Kidney (tissue), 14 donors: ENCODE data around the gene PARP8. TPM values are rescaled to one million over a fixed set of nuclear protein-coding genes. Genes with fewer than 3 reads are reported as not detected.

Experiments
- DNase-seq, 5 donors: peaks; one replicate each; pipeline ENCODE4 v3.0.0-alpha.2; 2013 to 2020
- FAIRE-seq: peaks from 2 replicates; lab custom pipeline; 2012; peaks lifted over from hg19 to GRCh38; lab: Jason Lieb, UNC
- H3K27ac ChIP-seq, 2 donors: one replicate each; pipeline ENCODE4 v1.7.0; 2013; ENCODE audit warnings: low read depth in 2 of 2, low read length in 2 of 2, inconsistent platforms in 1 of 2
- H3K27me3 ChIP-seq: one replicate; pipeline ENCODE4 v1.7.1; 2013; ENCODE audit warnings: low read length, inconsistent platforms; ENCODE audit not compliant: control insufficient read depth, insufficient read depth
- H3K36me3 ChIP-seq, 3 donors: one replicate each; pipeline versions ENCODE4 v1.7.0 to v1.7.1; 2013; ENCODE audit warnings: low read length in 3 of 3, control low read depth in 1 of 3, inconsistent platforms in 1 of 3; ENCODE audit not compliant: insufficient read depth in 3 of 3, control insufficient read depth in 2 of 3
- H3K4me1 ChIP-seq, 3 donors: one replicate each; pipeline versions ENCODE4 v1.7.0 to v1.7.1; 2013; ENCODE audit warnings: low read length in 3 of 3, inconsistent platforms in 1 of 3, low read depth in 1 of 3; ENCODE audit not compliant: control insufficient read depth in 2 of 3, insufficient read depth in 2 of 3
- H3K4me3 ChIP-seq, 3 donors: one replicate each; pipeline versions ENCODE4 v1.7.0 to v1.8.1; 2013; ENCODE audit warnings: low read length in 3 of 3, control low read depth in 1 of 3, inconsistent platforms in 1 of 3
- H3K9ac ChIP-seq, 3 donors: one replicate each; pipeline versions ENCODE4 v1.7.0 to v1.7.1; 2013; ENCODE audit warnings: low read length in 3 of 3, control low read depth in 1 of 3, inconsistent platforms in 1 of 3
- H3K9me3 ChIP-seq, 3 donors: one replicate each; pipeline versions ENCODE4 v1.7.0 to v1.7.1; 2013; ENCODE audit warnings: low read length in 3 of 3, control low read depth in 1 of 3, inconsistent platforms in 1 of 3; ENCODE audit not compliant: control insufficient read depth in 2 of 3, insufficient read depth in 1 of 3
- CTCF ChIP-seq: IDR thresholded peaks from 3 replicates; pipeline ENCODE4 v1.5.1; 2012; ENCODE audit warnings: mild to moderate bottlenecking, moderate library complexity, borderline replicate concordance; ENCODE audit not compliant: insufficient read depth; ENCODE audit errors: extremely low read depth
- intact Hi-C: fragments of 100-400 bp; cut with DNase I; formaldehyde crosslinking; loops from one replicate; pipeline ENCODE4 v1.11.1; 2022
- polyA plus RNA-seq: library from polyadenylated mRNA; stranded (reverse); fragments of 350-450 nt; fragmentation: Illumina TruSeq; extraction: RNeasy Lipid Tissue Mini Kit (QIAGEN cat#74804); gene quantifications from one replicate; pipeline ENCODE4 v1.2.3, GENCODE V29; 2014; ENCODE audit warnings: low read depth, low replicate concordance; ENCODE audit not compliant: insufficient read depth
- total RNA-seq: library from RNA; stranded (reverse); fragmentation: NEBNext Ultra II Directional; extraction: Animal tissue kit (Norgen Biotek cat#: 25700); gene quantifications from one replicate; pipeline ENCODE4 v1.2.1, GENCODE V29; 2021
- donor health status: control.
- donor health status: control.
- donor health status: control.
- donor health status: control.
- donor health status: control.
- donor health status: DM: yes; HTN: yes; CAD: no.
- donor health status: Normal renal cell carcinoma (clear cell type).

Gene PARP8
- total and polyA plus RNA-seq, 2 donors from 2014 or later = 3.4 to 42.5 TPM

DNA sequence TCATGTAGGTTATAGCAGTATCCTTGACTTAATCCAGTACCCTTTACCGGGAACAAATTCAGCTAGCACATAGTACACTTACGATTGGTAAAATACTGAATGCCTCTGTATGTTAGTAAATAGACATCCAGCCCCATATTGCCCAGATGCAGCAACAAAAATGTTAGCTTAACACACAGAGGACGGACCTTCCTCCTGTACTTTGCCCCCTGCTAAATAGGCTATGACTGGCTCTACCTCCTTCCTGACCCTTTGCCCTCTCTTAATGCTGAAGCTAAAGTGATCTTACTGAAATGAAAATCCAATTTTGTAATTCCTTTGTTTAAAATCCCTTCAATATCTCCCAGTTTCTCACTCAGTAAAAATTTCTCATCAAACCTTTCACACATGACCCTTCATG, 183.1 kb downstream of the PARP8 start:
- no peaks in the 10 kb centered on the region for H3K9me3 ChIP-seq
- FAIRE-seq (no peak), DNase-seq (peak in 1 of 5 donors; percentile 8)
- no peaks in the 10 kb centered on the region for H3K36me3 ChIP-seq
- no peak overlapping the region for H3K27ac ChIP-seq
- H3K4me3 ChIP-seq = no peak overlapping the region
- intact Hi-C loops = no loop called here
- H3K9ac ChIP-seq = no peak overlapping the region
- H3K27me3 ChIP-seq = no peaks in the 10 kb centered on the region
- TF ChIP-seq CTCF = no peak
- H3K4me1 ChIP-seq = peaks cover 0 to 11% (median 0%) of the 10 kb centered on the region in 3 donors

- intact Hi-C loops = no loop called here
- DNase-seq (peak in 1 of 5 donors; percentile 7), FAIRE-seq (no peak)
- H3K4me3 ChIP-seq = no peak overlapping the region
- no peak overlapping the region for H3K9ac ChIP-seq
- H3K4me1 ChIP-seq = peaks cover 0 to 11% (median 0%) of the 10 kb centered on the region in 3 donors
- H3K27me3 ChIP-seq = no peaks in the 10 kb centered on the region
- no peak for TF ChIP-seq CTCF
- no peaks in the 10 kb centered on the region for H3K36me3 ChIP-seq
- H3K27ac ChIP-seq = no peak overlapping the region
- no peaks in the 10 kb centered on the region for H3K9me3 ChIP-seq
Measured at GRCh38 chr5:50853151-50853550, 186.7 kb downstream of the PARP8 start.

GRCh38 chr5:50854082-50854481, 187.6 kb downstream of the PARP8 start:
- no peaks in the 10 kb centered on the region for H3K27me3 ChIP-seq
- no peak overlapping the region for H3K27ac ChIP-seq
- no peak for DNase-seq
- H3K4me1 ChIP-seq = peaks cover 0 to 11% (median 0%) of the 10 kb centered on the region in 3 donors
- H3K36me3 ChIP-seq = no peaks in the 10 kb centered on the region
- TF ChIP-seq CTCF = no peak
- H3K4me3 ChIP-seq = no peak overlapping the region
- H3K9me3 ChIP-seq = no peaks in the 10 kb centered on the region
- intact Hi-C loops = no loop called here
- H3K9ac ChIP-seq = no peak overlapping the region
- no peak for FAIRE-seq

DNA sequence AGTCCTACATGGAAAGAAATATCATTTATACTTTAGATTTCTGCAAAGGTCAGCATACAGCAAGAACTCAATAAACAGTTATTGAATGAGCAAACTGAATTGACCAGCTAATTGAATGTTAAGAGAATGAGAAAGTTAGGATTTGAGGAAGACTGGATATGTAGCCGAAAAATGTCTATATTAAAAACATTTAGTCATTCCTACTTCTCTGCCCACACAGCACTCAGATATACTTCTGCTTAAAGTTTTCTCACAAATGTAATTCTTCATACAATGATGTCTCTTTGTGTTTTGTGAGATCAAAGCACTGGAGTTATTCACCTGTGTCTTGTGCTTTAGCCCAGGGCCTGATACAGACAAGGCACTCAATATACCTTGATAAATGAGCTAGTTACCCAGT, 188.6 kb downstream of the PARP8 start:
- no peak for FAIRE-seq
- Histone ChIP-seq H3K4me1 (peaks cover 0 to 11% (median 0%) of the 10 kb centered on the region in 3 donors), H3K27ac (no peak overlapping the region), H3K36me3 (no peaks in the 10 kb centered on the region), H3K27me3 (no peaks in the 10 kb centered on the region), H3K9me3 (no peaks in the 10 kb centered on the region), H3K9ac (no peak overlapping the region), H3K4me3 (no peak overlapping the region)
- TF ChIP-seq CTCF = no peak
- intact Hi-C loops = no loop called here
- DNase-seq = no peak
